K562 (cell line): ENCODE measurements around the gene ZBTB47. TPM values are rescaled to one million over a fixed set of nuclear protein-coding genes. Genes with fewer than 3 reads are reported as not detected.

Experiments used
- BDP1 ChIP-seq: IDR thresholded peaks from 3 replicates; pipeline ENCODE4 v1.6.1; 2011; ENCODE audit not compliant: insufficient read length, insufficient read depth
- CTCFL ChIP-seq: IDR thresholded peaks from 2 replicates; pipeline ENCODE4 v1.6.1; 2011; ENCODE audit warnings: borderline replicate concordance, low read depth, mild to moderate bottlenecking, moderate library complexity, low read length; ENCODE audit not compliant: insufficient read depth, poor library complexity, severe bottlenecking
- HLTF ChIP-seq: fragments of 450-650 bp; IDR thresholded peaks from 2 replicates; pipeline ENCODE4 v1.6.1; 2016
- JUND ChIP-seq, 2 experiments: IDR thresholded peaks; 2 replicates in 1 of 2; 3 replicates in 1 of 2; pipeline ENCODE4 v1.6.1; 2011; ENCODE audit warnings: borderline replicate concordance in 2 of 2, low read depth in 2 of 2, low read length in 2 of 2, improper control_type of control experiment in 1 of 2, missing biosample characterization in 1 of 2, missing genetic modification characterization in 1 of 2, missing genetic modification reagents in 1 of 2
- KAT2B ChIP-seq: IDR thresholded peaks from one replicate; pipeline ENCODE4 v1.6.1; 2012; ENCODE audit warnings: low read depth, mild to moderate bottlenecking, control low read depth, inconsistent platforms, low read length, moderate library complexity
- KDM4B ChIP-seq, 2 experiments: fragments of 450-650 bp in 1 of 2; sonication (generic) in 1 of 2; IDR thresholded peaks; 2 replicates each; pipeline ENCODE4 v1.6.1; 2016 to 2017; ENCODE audit warnings: borderline replicate concordance in 2 of 2, antibody characterized with exemption in 1 of 2, low read depth in 1 of 2, mild to moderate bottlenecking in 1 of 2
- KLF13 ChIP-seq: fragments of 450-650 bp; IDR thresholded peaks from 2 replicates; pipeline ENCODE4 v1.6.1; 2016; ENCODE audit warnings: missing genetic modification characterization, low read depth, mild to moderate bottlenecking, missing compliant biosample characterization, moderate library complexity, borderline replicate concordance
- MEF2D ChIP-seq: conservative IDR thresholded peaks from 2 replicates; pipeline ENCODE4 v1.6.1; 2016; ENCODE audit warnings: low read depth, missing genetic modification characterization, missing compliant biosample characterization
- NFYB ChIP-seq: IDR thresholded peaks from 2 replicates; pipeline ENCODE4 v1.6.1; 2011; ENCODE audit warnings: mild to moderate bottlenecking, moderate library complexity; ENCODE audit not compliant: insufficient read length; ENCODE audit errors: extremely low read depth
- NRF1 ChIP-seq, 2 experiments: fragments of 450-650 bp; IDR thresholded peaks in 1 of 2; conservative IDR thresholded peaks in 1 of 2; 2 replicates each; pipeline ENCODE4 v1.6.1; 2014; ENCODE audit warnings: mild to moderate bottlenecking in 2 of 2
- RBM15 ChIP-seq: fragments of 200-400 bp; formaldehyde crosslinking; IDR thresholded peaks from 2 replicates; pipeline ENCODE4 v1.6.1; 2018; ENCODE audit warnings: mild to moderate bottlenecking, low read length, moderate library complexity; ENCODE audit not compliant: insufficient read depth
- RFX7 ChIP-seq: fragments of 250-450 bp; sonication (Bioruptor Pico); IDR thresholded peaks from 2 replicates; pipeline ENCODE4 v1.5.1; 2021; ENCODE audit warnings: mild to moderate bottlenecking
- SIX5 ChIP-seq, 2 experiments: IDR thresholded peaks; 2 replicates each; pipeline ENCODE4 v1.6.1; 2011; ENCODE audit warnings: low read length in 2 of 2, borderline replicate concordance in 1 of 2, low read depth in 1 of 2, mild to moderate bottlenecking in 1 of 2, moderate library complexity in 1 of 2; ENCODE audit not compliant: insufficient read depth in 1 of 2
- TCF7 ChIP-seq: sonication (generic); IDR thresholded peaks from 2 replicates; pipeline ENCODE4 v1.6.1; 2016; ENCODE audit warnings: antibody characterized with exemption, borderline replicate concordance
- TCFL5 ChIP-seq: fragments of 250-450 bp; sonication (Bioruptor Pico); conservative IDR thresholded peaks from 2 replicates; pipeline ENCODE4 v1.6.1; 2021; ENCODE audit warnings: mild to moderate bottlenecking, moderate library complexity, matching md5 sums
- ZNF121 ChIP-seq: sonication (generic); formaldehyde crosslinking; conservative IDR thresholded peaks from 2 replicates; pipeline ENCODE4 v1.8.0; 2022; ENCODE audit warnings: missing genetic modification reagents
- ZNF717 ChIP-seq: fragments of 250-450 bp; sonication (Bioruptor Pico); IDR thresholded peaks from 2 replicates; pipeline ENCODE4 v1.5.0; 2021
- ZNF785 ChIP-seq: fragments of 250-450 bp; sonication (Bioruptor Pico); IDR thresholded peaks from 2 replicates; pipeline ENCODE4 v1.4.0; 2020; ENCODE audit warnings: mild to moderate bottlenecking
- polyA plus RNA-seq, 8 experiments: library from polyadenylated mRNA; depleted of rRNA in 4 of 8; stranded (reverse) in 5 of 8; unstranded in 3 of 8; fragments of >200 nt; fragmentation: Nextera tagmentation in 2 of 8; fragmentation: Illumina TruSeq in 1 of 8; extraction: Ambion mirVana in 2 of 8; extraction: Trizol in 1 of 8; gene quantifications; 2 replicates each; pipeline versions ENCODE4 v1.2.1 to v1.2.3, GENCODE V29; 2011 to 2014; ENCODE audit warnings: inconsistent platforms in 1 of 8, missing spikeins in 1 of 8
- total RNA-seq, 7 experiments: library from RNA; depleted of rRNA in 6 of 7; stranded (reverse); fragments of >200 nt in 6 of 7; fragmentation: Illumina TruSeq in 2 of 7; extraction: Trizol in 2 of 7; gene quantifications; 2 replicates each; pipeline versions ENCODE4 v1.2.1 to v1.2.3, GENCODE V29; 2011 to 2021; ENCODE audit warnings: low replicate concordance in 1 of 7
- TF ChIP-seq, protein P1 (sequence below): fragments of 250-450 bp; sonication (Bioruptor Pico); IDR thresholded peaks from 2 replicates; pipeline ENCODE4 v1.5.0; 2021

The ZBTB47 gene
- total and polyA plus RNA-seq, 9 of the 15 experiments (the other 6 are each of a cell fraction or from before 2014, with no cell fraction given): 0.11 to 4.6 (median 1.7) TPM; not detected in 1

- no peak for TF ChIP-seq TCFL5 (CRISPR knock-in tag)
- TF ChIP-seq ZNF121 (CRISPR knock-in tag): no peak
- no peak for TF ChIP-seq CTCFL
- no peak for TF ChIP-seq HLTF
- no peak for TF ChIP-seq ZNF785 (CRISPR knock-in tag)
- no peak for TF ChIP-seq TCF7
- no peak for TF ChIP-seq ZNF717
- no peak for TF ChIP-seq KLF13 (tag)
- no peak for TF ChIP-seq RFX7
- TF ChIP-seq NRF1 (conservative IDR thresholded peaks at IDR 0.05 in 1 of 2, IDR thresholded peaks at IDR 0.05 in 1 of 2): peak in 1 of 2 experiments; percentile 27; a peak in 2 of 4 replicates
- TF ChIP-seq MEF2D (tag): 0 out of 2 replicates have a peak, but pooled peaks have one; percentile 23
- no peak for TF ChIP-seq SIX5 (IDR thresholded peaks at IDR 0.05; ENCODE audit: borderline replicate concordance in 1 of 2, insufficient read depth in 1 of 2, low read depth in 1 of 2, low read length in 2 of 2)
- TF ChIP-seq, protein P1, sequence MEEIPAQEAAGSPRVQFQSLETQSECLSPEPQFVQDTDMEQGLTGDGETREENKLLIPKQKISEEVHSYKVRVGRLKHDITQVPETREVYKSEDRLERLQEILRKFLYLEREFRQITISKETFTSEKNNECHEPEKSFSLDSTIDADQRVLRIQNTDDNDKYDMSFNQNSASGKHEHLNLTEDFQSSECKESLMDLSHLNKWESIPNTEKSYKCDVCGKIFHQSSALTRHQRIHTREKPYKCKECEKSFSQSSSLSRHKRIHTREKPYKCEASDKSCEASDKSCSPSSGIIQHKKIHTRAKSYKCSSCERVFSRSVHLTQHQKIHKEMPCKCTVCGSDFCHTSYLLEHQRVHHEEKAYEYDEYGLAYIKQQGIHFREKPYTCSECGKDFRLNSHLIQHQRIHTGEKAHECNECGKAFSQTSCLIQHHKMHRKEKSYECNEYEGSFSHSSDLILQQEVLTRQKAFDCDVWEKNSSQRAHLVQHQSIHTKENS (CRISPR knock-in tag): no peak
- no peak for TF ChIP-seq KAT2B
- no peak for TF ChIP-seq KDM4B (IDR thresholded peaks at IDR 0.05; ENCODE audit: borderline replicate concordance in 2 of 2, low read depth in 1 of 2)
- TF ChIP-seq JUND (IDR thresholded peaks at IDR 0.05; ENCODE audit: borderline replicate concordance, low read depth, low read length): peak; percentile 89
- peak; percentile 77; the same call in 1 of the 3 replicates for TF ChIP-seq JUND (tag; IDR thresholded peaks at IDR 0.05; ENCODE audit: borderline replicate concordance, low read depth, low read length)
- no peak for TF ChIP-seq BDP1
- TF ChIP-seq NFYB: no peak
- no peak for TF ChIP-seq RBM15
These were observed 30.5 kb downstream of the ZBTB47 start (continued) for GRCh38 chr3:42683875-42684598.
